GM19455 (cell line): ENCODE measurements around the gene EQTN.

Source experiments
- ATAC-seq: cut with Tn5 transposase; IDR thresholded peaks from one replicate; pipeline ENCODE4 v1.9.1; 2021; ENCODE audit not compliant: unreplicated experiment

EQTN gene

DNA sequence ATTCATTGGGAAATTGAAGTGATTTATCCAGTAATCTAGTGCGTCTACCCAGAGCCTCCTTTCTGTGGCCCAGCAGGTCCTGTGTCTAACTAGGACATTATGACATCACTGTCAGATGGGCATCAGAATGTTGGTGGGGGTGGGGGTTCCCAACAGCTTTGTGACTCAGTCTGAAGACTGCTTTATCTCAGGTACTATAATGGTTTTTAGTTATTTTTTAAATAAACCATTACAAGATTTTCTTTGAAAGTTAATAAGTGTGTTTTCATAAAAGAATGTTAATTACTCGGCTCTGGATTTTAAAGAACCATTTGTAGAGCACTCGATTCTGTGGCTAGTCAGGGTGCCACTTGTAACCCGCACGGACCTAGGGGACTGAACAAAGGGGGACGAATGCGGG, at the start of gene EQTN:
Gene EQTN, minus strand, starts transcription at position 101 of the 400 bp plus-strand sequence. Its CDS starts 95 bp downstream, at position 6.
- ATAC-seq: no peak

DNA sequence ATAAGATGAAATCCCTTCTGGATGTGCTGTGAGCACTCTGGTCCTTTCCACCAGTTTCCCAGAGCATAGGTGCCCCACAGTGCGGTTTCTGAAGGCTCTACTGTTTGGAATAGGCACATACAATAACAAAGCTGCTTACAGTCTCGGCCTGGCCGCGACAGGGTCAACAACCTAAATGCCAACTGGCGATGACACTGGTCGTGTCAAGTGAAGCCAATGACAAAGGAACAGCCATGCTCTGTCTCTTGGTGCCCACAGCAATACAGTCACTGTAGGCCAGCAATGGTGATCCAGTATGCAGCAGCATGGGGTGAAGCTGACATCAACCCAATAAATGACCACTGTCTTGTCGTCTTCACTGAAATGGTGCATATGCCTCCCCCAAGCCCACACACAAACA, 47.8 kb upstream of the EQTN start:
- ATAC-seq: no peak

- no peak for ATAC-seq
These were observed 44.8 kb upstream of the EQTN start for GRCh38 chr9:27341545-27342294.

DNA sequence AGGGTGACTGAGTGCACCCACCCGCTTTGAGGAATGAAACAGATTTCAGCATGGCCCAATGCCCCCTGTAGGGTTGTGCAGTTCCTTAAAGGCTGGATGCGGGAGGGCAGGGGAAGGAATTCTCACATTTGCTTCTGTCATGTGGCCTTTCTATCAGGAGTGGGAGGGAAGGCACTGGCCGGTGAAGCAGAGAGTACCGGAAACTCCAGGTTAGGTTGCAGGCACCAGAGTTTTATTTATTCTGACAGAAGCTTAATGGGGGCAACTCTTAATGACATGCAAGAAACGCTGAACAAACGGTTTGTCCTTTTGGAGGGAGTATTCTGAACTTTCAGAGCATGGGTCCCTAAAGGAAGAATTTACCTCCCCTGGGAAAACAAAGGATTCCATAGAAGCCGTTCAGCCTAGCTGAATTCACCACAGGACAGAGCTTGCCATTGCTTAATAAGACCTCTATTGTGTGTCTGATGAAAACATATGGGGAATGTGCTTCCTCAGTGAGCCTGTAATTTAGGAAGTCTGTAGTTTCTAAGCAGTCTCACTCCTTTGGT, 44.1 kb upstream of the EQTN start:
- no peak for ATAC-seq

- ATAC-seq: no peak
These were observed 43.3 kb upstream of the EQTN start for GRCh38 chr9:27340285-27340674.

DNA sequence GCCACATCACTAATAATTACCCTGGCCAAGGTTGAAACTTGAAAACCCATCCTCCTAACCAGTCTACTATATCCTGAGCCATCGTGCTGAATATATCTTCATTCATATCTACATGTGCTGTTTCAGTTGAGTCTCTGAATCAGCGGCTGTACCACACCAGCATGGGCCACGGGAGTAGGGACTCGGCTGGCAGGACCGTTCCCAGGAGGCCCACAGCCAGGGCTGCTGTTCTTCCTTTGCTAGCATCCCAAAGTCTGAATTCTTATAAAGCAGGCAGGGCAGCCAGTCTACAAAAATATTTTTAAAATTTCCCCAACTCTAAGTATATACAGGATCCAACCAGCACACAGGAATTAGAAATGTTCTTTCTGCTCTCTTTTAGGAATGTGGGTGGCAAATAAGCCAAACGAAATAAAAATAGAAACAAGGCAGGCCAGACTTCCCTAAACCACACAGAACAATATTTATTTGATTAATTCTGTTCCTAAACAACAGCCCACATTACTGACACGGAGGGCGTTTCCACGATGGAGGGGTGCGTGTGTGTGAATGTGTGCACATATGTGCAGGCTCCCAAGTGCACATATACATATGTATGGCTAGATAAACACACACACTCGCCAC, 42.8 kb upstream of the EQTN start:
- no peak for ATAC-seq

DNA sequence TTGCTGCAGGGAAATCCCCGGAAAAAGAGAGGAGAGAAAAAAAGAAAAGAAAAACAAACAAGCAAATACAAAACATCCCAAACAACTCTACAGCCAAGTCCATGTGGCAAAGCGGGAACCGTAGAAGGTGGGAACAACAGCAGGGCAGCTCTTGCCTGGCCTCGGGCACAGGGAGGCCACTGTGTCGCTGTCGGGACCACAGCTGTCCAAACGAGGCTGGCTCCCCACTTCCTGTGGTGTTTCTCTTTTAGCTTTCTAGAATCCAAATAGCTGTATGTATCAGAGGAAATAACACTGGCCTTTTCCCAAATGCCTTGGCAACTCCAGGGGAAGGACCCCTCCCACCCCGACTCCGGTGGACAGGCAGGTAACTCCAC, 41.6 kb upstream of the EQTN start:
- ATAC-seq: no peak

- ATAC-seq: no peak
These were observed 41.0 kb upstream of the EQTN start for GRCh38 chr9:27337833-27338526.

GRCh38 chr9:27337236-27337635, 40.3 kb upstream of the EQTN start:
- ATAC-seq: no peak

GRCh38 chr9:27336829-27337228, 39.9 kb upstream of the EQTN start:
- no peak for ATAC-seq

DNA sequence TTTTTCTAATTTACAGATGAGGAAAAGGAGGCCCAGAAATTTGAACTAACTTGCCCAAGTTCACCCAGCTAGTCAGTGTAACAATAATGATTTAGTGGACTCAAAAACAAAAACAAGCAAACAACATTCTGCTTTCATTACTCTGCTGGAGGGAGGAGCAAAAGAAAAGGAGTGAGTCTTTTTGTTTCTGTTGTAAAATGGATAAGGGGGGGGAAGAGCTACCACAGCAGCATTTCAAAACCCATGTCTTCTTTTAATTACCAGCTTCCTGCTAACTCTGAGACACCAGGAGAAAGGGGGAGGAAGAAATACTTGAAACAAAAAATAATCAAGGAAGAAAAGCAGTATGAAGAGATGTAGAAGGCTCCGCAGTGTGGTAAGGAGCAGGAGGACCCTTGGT, 39.2 kb upstream of the EQTN start:
- no peak for ATAC-seq

- no peak for ATAC-seq
These were observed 38.1 kb upstream of the EQTN start for GRCh38 chr9:27335075-27335474.

GRCh38 chr9:27333241-27334052, 36.5 kb upstream of the EQTN start:
- peak; percentile 75 for ATAC-seq

- ATAC-seq: no peak
These were observed 34.4 kb upstream of the EQTN start for GRCh38 chr9:27331393-27331792.

DNA sequence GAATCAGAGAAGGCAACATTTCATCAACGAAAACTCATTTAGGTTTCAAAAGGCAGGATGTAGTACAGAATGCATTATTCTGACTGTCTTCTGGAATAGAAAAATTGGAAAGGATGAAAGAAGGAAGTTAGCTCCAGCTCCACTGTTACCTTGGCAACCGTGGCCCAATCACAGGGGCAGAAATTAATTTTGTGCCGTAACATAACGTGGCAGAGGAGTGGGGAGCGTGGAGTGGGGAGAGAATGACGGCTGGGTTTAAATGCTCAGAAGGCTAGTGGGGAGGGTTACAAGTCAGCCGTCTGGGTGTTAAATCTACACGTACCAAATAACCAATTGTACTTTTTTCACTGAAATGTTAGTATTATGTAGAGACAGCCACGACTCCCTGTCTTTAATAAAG, 32.3 kb upstream of the EQTN start:
- ATAC-seq: no peak

- ATAC-seq: no peak
These were observed 31.5 kb upstream of the EQTN start for GRCh38 chr9:27328483-27328882.

DNA sequence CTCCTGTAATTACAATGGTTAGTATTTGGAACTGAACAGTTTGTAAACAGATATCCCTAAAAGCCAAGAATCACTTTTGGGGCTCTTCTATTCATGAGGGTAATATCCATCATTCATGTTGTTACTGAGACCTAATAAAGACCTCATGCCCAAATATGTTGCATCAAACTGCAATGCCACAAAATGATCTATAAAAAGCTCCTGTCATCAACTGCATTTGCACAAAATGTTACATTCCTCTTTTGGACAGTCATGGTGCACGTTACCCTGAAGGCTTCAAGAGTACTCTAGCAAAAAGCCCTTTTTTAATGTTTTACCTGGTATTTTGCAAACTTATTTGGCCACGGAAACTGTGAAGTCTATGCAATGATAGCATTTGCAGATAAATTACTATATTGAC, 14.2 kb upstream of the EQTN start:
- no peak for ATAC-seq

DNA sequence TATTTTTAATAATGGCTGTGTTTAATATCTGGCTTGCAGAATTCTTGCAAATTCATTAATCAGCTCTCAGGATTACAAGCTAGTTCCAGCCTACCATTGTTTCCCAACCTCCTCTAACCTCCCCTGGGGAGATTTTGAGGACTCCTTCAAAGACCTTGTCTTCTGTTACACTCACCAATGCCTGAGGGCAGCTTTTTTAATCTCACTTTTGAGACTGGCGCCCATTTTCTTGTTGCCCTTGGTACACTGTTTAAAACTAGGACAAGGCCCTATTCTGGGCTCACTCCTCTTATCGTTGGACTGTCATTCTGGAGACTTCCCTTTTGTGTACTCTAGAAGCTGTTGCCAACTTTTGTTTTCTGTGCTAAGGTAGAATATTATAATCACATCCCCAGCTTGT, 13.6 kb upstream of the EQTN start:
- no peak for ATAC-seq

- no peak for ATAC-seq
These were observed 11.9 kb upstream of the EQTN start for GRCh38 chr9:27308691-27309390.

DNA sequence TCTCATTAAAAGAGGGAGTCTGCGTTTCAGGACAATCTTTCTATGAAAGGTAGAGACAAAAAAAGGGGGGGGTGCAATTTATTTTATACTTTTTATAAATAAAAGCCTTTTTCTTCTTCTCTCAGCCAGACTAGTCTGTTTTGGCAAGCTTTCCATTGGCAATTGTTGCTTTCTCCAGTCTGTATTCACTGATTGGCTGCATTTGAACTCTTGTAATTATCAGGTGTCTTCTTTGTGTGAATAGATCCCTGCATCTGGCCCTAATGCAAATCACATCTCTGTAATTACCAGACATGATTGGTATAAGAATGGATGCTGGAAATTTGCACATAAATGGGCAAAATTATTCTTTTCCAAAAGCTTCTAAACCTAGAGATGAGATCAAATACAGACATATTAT, 7.6 kb upstream of the EQTN start:
- ATAC-seq: no peak

- no peak for ATAC-seq
These were observed 6.3 kb upstream of the EQTN start for GRCh38 chr9:27303219-27303618.
